ENCODE measurements around the gene ARHGAP26.

DNA sequence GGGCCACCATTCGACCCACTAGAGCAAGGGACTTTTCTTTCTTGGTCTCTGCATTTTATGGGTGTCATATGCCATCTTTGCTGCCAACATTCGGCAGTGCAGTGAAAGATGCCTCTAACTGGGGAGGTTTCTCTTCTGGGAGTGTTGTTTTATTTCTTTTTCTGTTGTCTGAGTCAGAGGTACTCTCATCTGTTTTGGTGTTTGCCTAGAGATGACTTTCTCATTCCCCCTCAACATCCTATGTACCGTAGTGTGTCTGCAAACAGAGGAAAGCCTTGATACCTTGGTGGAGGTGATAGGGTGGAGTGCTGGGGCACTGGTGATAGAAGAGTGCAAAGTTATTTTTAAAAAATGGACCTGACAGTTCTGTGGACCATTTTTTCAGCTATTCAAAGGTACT lies 182.1 kb downstream of the ARHGAP26 start:
- TF ChIP-seq CTCF (IDR thresholded peaks at IDR 0.05): no peak
- no peak for TF ChIP-seq POLR2AphosphoS5 (IDR thresholded peaks at IDR 0.05)

Measured in sigmoid colon (tissue), 4 donors.